Trophoblast cell (in vitro differentiated cells and primary cell): ENCODE results near the gene SLC35F1.

ENCODE experiments used
- DNase-seq, 2 donors: peaks; one replicate each; pipeline ENCODE4 v3.0.0-alpha.2; 2016
- H2AFZ ChIP-seq: 2 replicates; pipeline ENCODE4 v1.6.1; 2013; ENCODE audit warnings: low read length, moderate library complexity, mild to moderate bottlenecking; ENCODE audit not compliant: insufficient read depth, poor library complexity
- H2AK5ac ChIP-seq: 2 replicates; pipeline ENCODE4 v1.6.1; 2013; ENCODE audit warnings: mild to moderate bottlenecking, low read length
- H2BK120ac ChIP-seq: 2 replicates; pipeline ENCODE4 v1.6.1; 2013; ENCODE audit warnings: low read length, mild to moderate bottlenecking, moderate library complexity; ENCODE audit not compliant: insufficient read depth, poor library complexity
- H2BK12ac ChIP-seq: 2 replicates; pipeline ENCODE4 v1.6.1; 2013; ENCODE audit warnings: mild to moderate bottlenecking, low read length, moderate library complexity
- H2BK5ac ChIP-seq: 2 replicates; pipeline ENCODE4 v1.6.1; 2013; ENCODE audit warnings: low read length, low read depth, moderate library complexity, mild to moderate bottlenecking; ENCODE audit not compliant: poor library complexity
- H3K14ac ChIP-seq: 2 replicates; pipeline ENCODE4 v1.6.1; 2013; ENCODE audit warnings: mild to moderate bottlenecking, low read length
- H3K18ac ChIP-seq: 2 replicates; pipeline ENCODE4 v1.6.1; 2013; ENCODE audit warnings: mild to moderate bottlenecking, low read length
- H3K23ac ChIP-seq: 2 replicates; pipeline ENCODE4 v1.6.1; 2013; ENCODE audit warnings: low read length
- H3K27ac ChIP-seq: 2 replicates; pipeline ENCODE4 v1.5.1; 2013; ENCODE audit warnings: low read depth, mild to moderate bottlenecking, inconsistent platforms, low read length, moderate library complexity
- H3K27me3 ChIP-seq: 2 replicates; pipeline ENCODE4 v1.6.1; 2013; ENCODE audit warnings: inconsistent platforms, mild to moderate bottlenecking, low read length, moderate library complexity; ENCODE audit not compliant: insufficient read depth
- H3K36me3 ChIP-seq, 2 experiments: 1 replicate in 1 of 2; 2 replicates in 1 of 2; pipeline ENCODE4 v1.6.1; 2013; ENCODE audit warnings: low read length in 2 of 2, mild to moderate bottlenecking in 2 of 2, moderate library complexity in 1 of 2; ENCODE audit not compliant: insufficient read depth in 2 of 2, control insufficient read depth in 1 of 2
- H3K4ac ChIP-seq: 2 replicates; pipeline ENCODE4 v1.6.1; 2013; ENCODE audit warnings: low read depth, mild to moderate bottlenecking, low read length, moderate library complexity
- H3K4me1 ChIP-seq, 2 experiments: 1 replicate in 1 of 2; 2 replicates in 1 of 2; pipeline ENCODE4 v1.6.1; 2013; ENCODE audit warnings: low read length in 2 of 2, mild to moderate bottlenecking in 2 of 2, moderate library complexity in 1 of 2; ENCODE audit not compliant: insufficient read depth in 2 of 2, control insufficient read depth in 1 of 2
- H3K4me2 ChIP-seq: 2 replicates; pipeline ENCODE4 v1.6.1; 2013; ENCODE audit warnings: inconsistent platforms, mild to moderate bottlenecking, low read length, moderate library complexity
- H3K4me3 ChIP-seq: 2 replicates; pipeline ENCODE4 v1.5.1; 2013; ENCODE audit warnings: mild to moderate bottlenecking, low read depth, low read length, inconsistent platforms
- H3K79me1 ChIP-seq: one replicate; pipeline ENCODE4 v1.6.1; 2013; ENCODE audit warnings: low read length
- H3K79me2 ChIP-seq: 2 replicates; pipeline ENCODE4 v1.6.1; 2013; ENCODE audit warnings: low read length, mild to moderate bottlenecking; ENCODE audit not compliant: control insufficient read depth, insufficient read depth, poor library complexity
- H3K9ac ChIP-seq: 2 replicates; pipeline ENCODE4 v1.6.1; 2013; ENCODE audit warnings: mild to moderate bottlenecking, low read length
- H3K9me3 ChIP-seq: 2 replicates; pipeline ENCODE4 v1.6.1; 2013; ENCODE audit warnings: low read depth, mild to moderate bottlenecking, control low read depth, inconsistent platforms, low read length; ENCODE audit not compliant: insufficient read depth
- H4K12ac ChIP-seq: 2 replicates; pipeline ENCODE4 v1.6.1; 2013; ENCODE audit warnings: low read depth, mild to moderate bottlenecking, low read length, moderate library complexity
- H4K8ac ChIP-seq: 2 replicates; pipeline ENCODE4 v1.6.1; 2013; ENCODE audit warnings: low read depth, mild to moderate bottlenecking, low read length, moderate library complexity
- H4K91ac ChIP-seq: one replicate; pipeline ENCODE4 v1.6.1; 2013; ENCODE audit warnings: low read depth, mild to moderate bottlenecking, low read length, moderate library complexity
- WGBS: extraction: QIAGEN DNeasy Blood & Tissue Kit; methylation state at CpG from one replicate; pipeline ENCODE4 v1.1.7; 2013; ENCODE audit warnings: missing lambda C conversion rate; ENCODE audit not compliant: insufficient read length, insufficient coverage; ENCODE audit errors: extremely low coverage; 5-methylcytosine and 5-hydroxymethylcytosine counted together

Gene SLC35F1

DNA sequence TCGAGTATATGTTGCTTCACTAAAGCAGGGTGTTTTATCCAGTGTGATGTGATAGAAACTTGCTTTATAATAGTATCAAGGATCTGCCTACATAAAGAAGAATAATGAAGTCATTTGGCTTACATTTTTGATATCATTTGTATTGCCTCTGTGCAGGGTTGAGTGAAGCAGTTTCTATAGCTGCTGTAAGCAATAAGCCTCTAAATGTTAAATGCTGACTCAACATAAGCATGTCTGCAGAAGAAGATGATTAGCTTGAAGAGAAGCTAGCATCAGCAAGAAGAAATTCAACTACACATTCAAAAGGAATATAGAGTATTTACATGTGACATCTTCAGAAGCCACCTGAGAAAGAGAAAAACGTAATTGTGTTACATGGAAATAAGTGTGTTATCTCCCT is 17.6 kb downstream of the SLC35F1 start:
- Histone ChIP-seq H3K9me3 (peaks cover 1% of the 10 kb centered on the region), H2AK5ac (no peak overlapping the region), H4K8ac (no peak overlapping the region), H3K14ac (no peak overlapping the region), H3K79me2 (no peaks in the 10 kb centered on the region), H4K12ac (no peak overlapping the region), H3K27me3 (no peaks in the 10 kb centered on the region), H3K4me1 (peaks cover 0 to 6% of the 10 kb centered on the region in 2 experiments), H3K27ac (no peak overlapping the region), H4K91ac (no peak overlapping the region), H3K4me2 (no peak overlapping the region), H3K23ac (no peak overlapping the region), H3K9ac (no peak overlapping the region), H3K36me3 (no peaks in the 10 kb centered on the region), H3K4ac (no peak overlapping the region), H2BK120ac (no peak overlapping the region), H3K4me3 (no peak overlapping the region), H2BK5ac (no peak overlapping the region), H3K79me1 (no peaks in the 10 kb centered on the region), H2AFZ (no peak overlapping the region), H3K18ac (no peak overlapping the region), H2BK12ac (no peak overlapping the region)
- WGBS = no CpG with 5 or more reads among the region's 2 CpGs
- DNase-seq = no peak

DNA sequence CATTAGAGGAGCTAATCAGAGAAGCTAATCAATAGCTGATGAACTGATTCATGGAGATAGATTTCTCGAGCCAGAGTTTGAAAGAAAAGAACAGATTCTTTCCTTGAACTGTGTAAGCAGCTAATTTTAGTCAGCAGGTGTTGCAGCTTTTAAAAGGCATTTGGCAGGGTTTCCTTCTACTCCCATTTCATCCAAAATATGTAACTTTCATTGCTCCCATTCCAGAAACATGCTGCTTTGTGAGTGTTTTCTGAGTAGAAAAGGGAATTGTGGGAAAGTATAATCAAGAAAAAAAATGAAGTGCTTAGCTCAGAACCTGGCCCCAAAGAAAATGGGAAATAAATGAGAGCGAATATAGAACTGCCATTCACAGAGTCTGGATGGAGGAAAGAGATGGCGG is 20.8 kb downstream of the SLC35F1 start:
- H3K9me3 ChIP-seq = peaks cover 1% of the 10 kb centered on the region
- H3K27me3 ChIP-seq = no peaks in the 10 kb centered on the region
- H3K23ac ChIP-seq = no peak overlapping the region

DNA sequence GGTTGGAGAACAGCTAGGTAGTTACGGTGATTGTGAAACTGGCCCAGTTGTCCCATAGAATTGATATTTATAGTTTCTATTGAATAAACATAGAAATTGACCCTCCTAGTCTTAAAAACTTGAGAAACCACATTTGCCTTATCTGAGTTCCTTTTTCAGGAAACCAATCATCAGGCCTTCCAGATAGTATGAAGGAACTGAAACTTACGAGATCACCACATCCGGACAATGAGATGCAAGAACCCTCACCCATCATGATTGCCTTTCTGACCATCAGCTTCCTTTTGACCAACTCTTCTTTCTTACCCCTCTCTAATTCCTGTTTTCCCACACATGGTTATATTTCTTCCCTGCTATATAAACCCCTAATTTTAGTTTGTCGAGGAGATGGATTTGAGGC is 21.8 kb downstream of the SLC35F1 start:
- Histone ChIP-seq H3K4me1 (no peaks in the 10 kb centered on the region), H3K9ac (no peak overlapping the region), H4K12ac (no peak overlapping the region)

More for the DNA sequence above, 20.8 kb downstream of the SLC35F1 start:
- Histone ChIP-seq H2BK5ac (no peak overlapping the region), H3K18ac (no peak overlapping the region), H4K12ac (no peak overlapping the region), H4K8ac (no peak overlapping the region), H3K14ac (no peak overlapping the region), H3K79me1 (no peaks in the 10 kb centered on the region), H4K91ac (no peak overlapping the region), H3K4me1 (no peaks in the 10 kb centered on the region), H2BK120ac (no peak overlapping the region), H3K9ac (no peak overlapping the region), H3K4me2 (no peak overlapping the region), H3K4ac (no peak overlapping the region), H2AK5ac (no peak overlapping the region), H2BK12ac (no peak overlapping the region), H2AFZ (no peak overlapping the region), H3K79me2 (no peaks in the 10 kb centered on the region), H3K36me3 (no peaks in the 10 kb centered on the region), H3K4me3 (no peak overlapping the region), H3K27ac (no peak overlapping the region)
- no peak for DNase-seq
- WGBS = no CpG with 5 or more reads among the region's 3 CpGs

DNA sequence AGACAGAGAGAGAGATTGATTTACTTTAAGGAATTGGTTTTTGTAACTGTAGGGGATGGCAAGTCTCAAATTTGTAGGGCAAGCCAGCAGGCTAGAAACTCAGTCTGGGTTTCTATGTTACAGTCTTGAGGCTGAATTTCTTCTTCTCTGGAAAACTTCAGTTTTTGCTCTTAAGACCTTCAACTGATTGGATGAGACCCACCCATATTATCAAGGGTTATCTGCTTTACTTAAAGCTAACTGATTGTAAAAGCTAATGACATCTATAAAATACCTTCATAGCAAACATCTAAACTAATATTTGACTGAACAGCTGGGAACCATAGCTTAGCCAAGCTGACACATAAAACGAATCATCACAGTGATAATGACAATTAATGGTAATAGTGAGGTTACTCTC is 22.4 kb downstream of the SLC35F1 start:
- no peak overlapping the region for H3K14ac ChIP-seq

More for the DNA sequence above, 21.8 kb downstream of the SLC35F1 start:
- Histone ChIP-seq H3K23ac (no peak overlapping the region), H3K4ac (no peak overlapping the region), H3K27ac (no peak overlapping the region), H4K8ac (no peak overlapping the region), H2BK120ac (no peak overlapping the region), H3K27me3 (no peaks in the 10 kb centered on the region), H3K4me2 (no peak overlapping the region), H2AFZ (no peak overlapping the region), H2BK5ac (no peak overlapping the region), H2BK12ac (no peak overlapping the region), H3K36me3 (no peaks in the 10 kb centered on the region), H4K91ac (no peak overlapping the region), H3K18ac (no peak overlapping the region), H2AK5ac (no peak overlapping the region), H3K79me1 (no peaks in the 10 kb centered on the region), H3K14ac (no peak overlapping the region), H3K9me3 (peaks cover 1% of the 10 kb centered on the region), H3K4me3 (no peak overlapping the region), H3K79me2 (no peaks in the 10 kb centered on the region)
- DNase-seq = no peak
- WGBS = no CpG with 5 or more reads among the region's 4 CpGs

More for the DNA sequence above, 22.4 kb downstream of the SLC35F1 start:
- no CpG with 5 or more reads among the region's 1 CpG for WGBS
- no peak overlapping the region for H2AK5ac ChIP-seq
- no peak overlapping the region for H3K4ac ChIP-seq
- H3K27ac ChIP-seq = no peak overlapping the region
- H3K9ac ChIP-seq = no peak overlapping the region
- no peak overlapping the region for H3K4me3 ChIP-seq
- H3K4me1 ChIP-seq = no peaks in the 10 kb centered on the region
- DNase-seq = no peak
- no peak overlapping the region for H2BK120ac ChIP-seq
- H3K9me3 ChIP-seq = peaks cover 1% of the 10 kb centered on the region
- no peaks in the 10 kb centered on the region for H3K79me2 ChIP-seq
- H4K91ac ChIP-seq = no peak overlapping the region
- no peak overlapping the region for H2AFZ ChIP-seq
- no peak overlapping the region for H3K23ac ChIP-seq
- no peak overlapping the region for H4K12ac ChIP-seq
- no peak overlapping the region for H3K4me2 ChIP-seq
- no peaks in the 10 kb centered on the region for H3K36me3 ChIP-seq
- no peak overlapping the region for H4K8ac ChIP-seq
- H2BK12ac ChIP-seq = no peak overlapping the region
- H2BK5ac ChIP-seq = no peak overlapping the region
- no peaks in the 10 kb centered on the region for H3K27me3 ChIP-seq
- no peak overlapping the region for H3K18ac ChIP-seq
- H3K79me1 ChIP-seq = no peaks in the 10 kb centered on the region
